G401.6 (cell line): Measurements from ENCODE around the gene R3HDM2.
A peak's percentile ranks its signal among the peaks of the same experiment; 100 is the strongest.

ENCODE experiments used
- FAIRE-seq: peaks from 2 replicates; lab custom pipeline; 2012; peaks lifted over from hg19 to GRCh38; lab: Jason Lieb, UNC

R3HDM2 gene

DNA sequence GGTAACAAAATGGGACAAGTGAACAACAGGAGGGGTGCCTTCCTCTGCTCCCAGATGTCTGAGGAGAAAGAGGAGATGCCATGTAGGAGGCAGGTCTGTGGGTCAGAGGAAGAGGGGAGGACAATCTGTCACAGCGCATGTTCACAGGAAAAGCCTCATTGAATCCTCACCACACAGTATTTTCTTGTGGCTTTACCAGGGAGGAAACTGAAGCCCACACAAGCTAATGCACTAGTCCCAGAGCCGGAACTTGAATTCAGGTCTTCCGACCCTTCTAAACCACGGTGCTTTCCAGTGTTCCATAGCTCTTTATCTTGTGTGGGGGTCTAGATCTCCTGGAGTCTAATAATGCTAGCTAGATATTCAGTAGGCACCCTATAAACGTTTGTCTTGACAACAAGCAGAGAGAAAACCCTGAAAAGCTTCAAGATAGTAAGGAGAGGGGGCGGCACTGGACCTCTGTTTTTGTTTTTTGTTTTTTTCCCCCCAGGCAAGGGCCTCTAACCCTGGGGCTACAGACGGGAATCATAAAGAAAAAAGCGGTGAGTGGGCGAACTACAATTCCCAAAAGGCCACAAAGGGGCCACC, 201.7 kb downstream of the R3HDM2 start:
- FAIRE-seq, result peak; percentile 94

GRCh38 chr12:57227315-57228115, 203.3 kb downstream of the R3HDM2 start:
- no peak for FAIRE-seq

DNA sequence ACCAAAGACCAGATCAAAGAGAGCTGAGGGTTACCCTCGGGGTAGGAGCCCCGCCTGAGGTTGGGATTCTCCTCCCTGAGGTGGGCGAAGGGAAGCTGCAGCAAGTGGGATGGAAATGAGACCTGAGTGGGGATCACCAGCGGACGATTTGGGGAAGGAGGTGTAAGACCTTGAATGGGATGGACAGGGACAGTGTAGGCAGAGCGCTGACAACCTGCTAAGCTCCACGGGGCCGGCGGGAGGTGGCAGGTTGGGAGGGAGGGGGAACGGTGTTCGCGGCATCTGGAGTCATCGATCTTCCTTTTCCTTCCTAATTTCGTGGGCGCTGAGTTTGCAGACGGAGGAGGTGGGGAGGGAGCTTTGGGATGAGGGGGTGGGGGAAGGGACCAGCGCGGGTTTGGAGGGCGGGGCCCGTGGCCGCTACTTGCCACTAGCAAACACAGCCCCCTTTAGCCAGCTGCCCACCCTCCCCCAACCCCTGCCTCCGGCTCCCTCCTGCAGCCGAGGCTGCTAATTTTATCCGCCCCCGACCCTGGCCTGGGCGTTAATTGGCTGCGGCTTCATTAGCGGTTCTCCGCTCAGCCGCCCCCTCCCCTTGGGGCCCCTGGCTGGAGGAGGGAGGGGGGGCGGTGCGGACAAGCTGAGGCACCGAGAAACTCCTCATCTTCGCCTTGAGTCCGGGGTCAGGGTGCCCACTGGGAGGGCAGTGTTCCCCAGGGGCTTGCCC, 204.1 kb downstream of the R3HDM2 start:
- FAIRE-seq, result no peak

DNA sequence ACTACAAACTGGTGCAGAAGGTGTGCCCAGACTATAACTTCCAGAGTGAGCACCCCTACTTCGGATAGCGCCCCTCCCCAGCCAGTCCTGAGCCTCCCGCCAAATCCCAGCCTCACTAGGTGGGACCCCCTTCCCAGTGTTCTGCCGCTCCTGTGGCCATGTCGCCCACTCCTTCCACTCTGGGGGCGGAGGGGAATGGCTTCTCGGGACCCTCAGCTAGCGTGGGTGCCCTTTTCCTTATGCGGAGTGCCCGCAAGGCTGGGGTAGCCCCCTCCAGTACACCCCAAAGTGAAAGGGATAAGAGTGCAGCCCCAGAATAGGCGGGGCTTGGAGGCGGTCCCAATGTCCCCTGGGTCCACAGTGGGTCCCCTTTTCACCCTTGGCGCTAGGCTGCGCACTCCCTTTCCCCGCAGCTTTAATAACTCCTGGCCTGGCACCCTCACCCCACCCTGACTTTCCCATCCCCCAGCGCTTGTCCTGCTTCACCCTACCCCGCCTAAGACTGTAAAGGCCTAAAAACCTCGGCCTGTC, 205.1 kb downstream of the R3HDM2 start:
- no peak for FAIRE-seq

- no peak for FAIRE-seq
Observed at GRCh38 chr12:57224973-57225679, 205.7 kb downstream of the R3HDM2 start.

DNA sequence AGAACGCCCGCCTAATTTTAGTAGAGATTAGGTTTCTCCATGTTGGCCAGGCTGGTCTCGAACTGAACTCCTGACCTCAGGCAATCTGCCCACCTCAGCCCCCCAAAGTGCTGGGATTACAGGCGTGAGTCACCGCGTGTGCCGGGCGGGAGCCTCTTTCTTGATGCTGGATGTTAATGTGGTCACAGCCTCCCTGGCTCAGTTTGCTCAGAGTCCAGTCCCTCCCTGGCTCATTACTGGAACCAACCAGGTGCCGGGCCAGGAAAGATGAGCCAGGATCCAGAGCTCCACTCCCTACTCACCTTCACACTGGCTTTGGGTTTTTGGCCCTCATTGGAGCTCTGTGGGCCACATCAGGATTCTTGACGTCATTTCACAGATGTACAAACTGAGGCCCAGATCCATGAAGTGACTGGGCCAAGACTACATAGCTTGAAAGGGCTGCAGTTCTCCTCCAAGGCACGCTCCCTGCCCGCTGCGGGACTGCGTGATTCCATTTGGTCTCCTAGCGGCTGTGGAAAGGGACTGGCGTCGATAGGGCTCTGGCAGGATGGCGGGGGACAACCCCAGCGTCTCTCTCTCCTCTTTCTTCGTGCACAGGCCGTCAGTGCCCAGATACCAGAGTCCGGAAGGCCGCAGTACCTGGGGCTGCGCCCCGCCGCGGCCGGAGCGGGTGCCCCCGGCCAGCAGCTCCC, 206.4 kb downstream of the R3HDM2 start:
- FAIRE-seq, result no peak

DNA sequence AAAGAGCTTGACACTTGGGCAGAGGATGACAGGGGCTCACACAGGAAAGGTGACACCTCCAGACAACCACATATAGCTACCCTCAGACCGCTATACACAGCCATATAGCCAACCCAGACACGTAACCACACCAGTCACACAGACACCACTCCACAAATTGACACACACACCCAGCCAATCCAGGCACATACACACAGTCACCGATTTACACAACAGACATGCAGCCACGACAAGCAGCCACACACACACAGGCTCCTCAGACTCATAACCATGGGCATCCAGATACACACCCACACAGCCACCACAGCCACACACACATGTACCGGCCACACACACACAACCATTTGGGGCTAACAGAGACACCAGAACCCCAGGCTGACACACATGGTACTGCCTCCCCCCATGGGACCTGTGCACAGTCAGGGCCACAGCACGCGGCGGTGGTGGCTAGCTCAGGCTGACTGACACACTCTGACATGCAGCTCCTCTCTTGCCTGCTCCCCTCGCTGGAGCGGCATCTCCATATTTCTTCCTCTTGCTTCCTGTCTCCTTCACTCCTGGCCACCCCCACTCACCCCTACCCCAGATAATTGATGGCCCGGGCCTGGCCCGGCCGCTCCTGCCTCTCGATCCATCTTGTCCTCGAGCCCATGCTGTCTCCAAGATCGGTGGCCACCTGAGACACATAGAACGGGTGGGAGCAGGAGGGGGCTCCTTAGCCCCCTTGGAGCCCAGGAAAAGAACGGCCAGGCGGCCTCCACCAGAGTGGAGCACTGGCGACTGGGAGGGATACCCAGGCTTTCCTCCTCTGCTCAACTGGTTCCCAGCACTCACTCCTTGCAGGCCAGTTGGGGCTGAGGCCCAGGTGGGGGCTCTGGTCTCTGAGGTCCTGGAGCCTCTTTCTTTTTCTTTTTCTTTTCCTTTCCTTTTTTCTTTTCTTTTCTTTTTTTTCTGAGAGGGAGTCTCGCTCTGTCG, 207.4 kb downstream of the R3HDM2 start:
- FAIRE-seq, result no peak

- no peak for FAIRE-seq
Observed at GRCh38 chr12:57222286-57223190, 208.3 kb downstream of the R3HDM2 start.

DNA sequence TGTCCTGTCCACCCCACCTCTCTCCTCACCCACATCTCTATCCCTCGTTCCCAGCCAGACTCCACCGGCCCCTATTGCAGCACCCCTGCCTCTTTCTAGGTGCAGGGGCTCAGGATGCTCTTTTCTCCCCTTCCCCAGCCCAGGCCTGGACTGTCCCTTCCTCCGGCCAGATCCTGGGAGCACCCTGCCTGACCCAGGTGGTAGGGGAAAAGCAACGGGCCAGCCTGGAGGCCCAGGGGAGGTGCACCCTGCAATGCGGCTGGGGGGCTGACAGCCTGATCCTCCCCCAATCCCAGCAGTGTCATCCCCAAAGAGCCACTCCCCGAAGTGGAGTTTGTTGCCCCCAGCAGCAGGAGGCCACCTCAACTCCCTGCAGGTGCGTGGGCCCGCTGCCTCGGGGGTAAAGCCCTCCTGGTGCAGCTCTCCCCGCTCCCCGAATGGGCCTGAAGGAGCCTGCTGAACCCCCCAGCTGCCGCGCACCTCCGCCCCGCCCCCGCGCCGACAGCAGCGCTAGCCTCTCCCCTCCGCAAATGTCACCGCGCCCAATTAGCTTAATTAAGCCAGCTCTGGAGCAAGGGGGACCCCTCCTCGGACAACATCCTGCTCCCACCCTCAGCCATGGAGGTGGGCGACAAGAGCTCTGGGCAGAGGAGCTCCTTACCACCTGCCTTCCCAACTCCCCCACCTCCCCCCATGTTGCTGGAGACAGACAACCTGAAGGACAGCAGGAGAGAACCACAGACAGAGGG, 209.5 kb downstream of the R3HDM2 start:
- no peak for FAIRE-seq

DNA sequence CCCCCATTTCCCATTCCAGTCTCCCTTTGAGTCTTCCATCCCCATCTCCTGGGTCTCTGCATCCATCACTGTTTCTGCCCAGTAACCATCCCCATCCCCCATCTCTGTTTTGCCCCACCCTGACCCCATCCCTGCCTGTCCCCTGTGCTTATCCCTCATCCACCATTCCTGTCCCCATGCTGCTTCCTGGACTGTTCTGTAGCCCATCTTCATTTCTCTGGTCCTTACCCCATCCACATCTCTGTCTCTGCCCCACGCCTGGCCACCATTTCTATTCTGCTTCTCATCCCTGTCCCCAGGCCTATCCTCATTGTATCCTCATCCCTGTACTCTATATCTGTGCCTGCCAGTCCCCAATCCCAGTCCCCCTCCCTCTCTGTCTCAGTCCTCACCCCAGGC, 210.1 kb downstream of the R3HDM2 start:
- no peak for FAIRE-seq

DNA sequence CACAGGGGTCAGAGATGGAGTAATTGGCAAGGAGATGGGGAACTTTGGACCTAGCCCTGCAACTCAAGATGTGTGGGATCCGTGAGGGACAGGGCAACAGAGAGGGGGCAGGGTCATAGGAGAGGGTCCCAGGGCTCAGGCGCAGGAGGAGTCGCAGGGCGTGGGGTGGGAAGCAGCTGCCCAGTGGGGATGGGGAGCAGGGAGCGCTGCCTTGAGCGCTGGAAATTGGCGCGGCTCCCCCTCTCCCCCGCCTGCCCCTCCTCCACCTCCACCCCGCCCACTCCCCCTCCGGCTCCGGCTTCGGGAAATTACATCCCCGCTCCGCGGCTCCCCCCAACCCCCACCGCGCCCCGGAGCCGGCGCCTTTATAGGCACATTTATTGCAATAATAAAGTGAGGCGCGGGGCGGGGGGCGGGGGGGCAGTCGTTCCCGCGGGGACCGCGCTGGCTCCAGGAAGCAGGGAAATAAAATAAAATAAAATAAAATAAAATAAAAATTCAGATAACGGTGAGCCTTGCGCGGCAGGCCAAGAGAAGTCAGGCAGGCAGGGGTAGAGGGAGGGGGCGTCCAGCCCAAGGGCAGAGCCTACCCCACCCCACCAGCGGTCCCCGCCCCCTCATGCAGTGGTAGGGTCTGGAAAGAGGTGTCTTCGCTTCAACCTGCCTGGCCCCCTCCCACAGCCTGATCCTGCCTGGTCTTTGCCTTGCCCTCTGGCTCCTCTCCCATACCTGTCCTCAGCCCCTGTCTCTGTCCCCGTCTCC, 210.7 kb downstream of the R3HDM2 start:
- FAIRE-seq, result no peak

DNA sequence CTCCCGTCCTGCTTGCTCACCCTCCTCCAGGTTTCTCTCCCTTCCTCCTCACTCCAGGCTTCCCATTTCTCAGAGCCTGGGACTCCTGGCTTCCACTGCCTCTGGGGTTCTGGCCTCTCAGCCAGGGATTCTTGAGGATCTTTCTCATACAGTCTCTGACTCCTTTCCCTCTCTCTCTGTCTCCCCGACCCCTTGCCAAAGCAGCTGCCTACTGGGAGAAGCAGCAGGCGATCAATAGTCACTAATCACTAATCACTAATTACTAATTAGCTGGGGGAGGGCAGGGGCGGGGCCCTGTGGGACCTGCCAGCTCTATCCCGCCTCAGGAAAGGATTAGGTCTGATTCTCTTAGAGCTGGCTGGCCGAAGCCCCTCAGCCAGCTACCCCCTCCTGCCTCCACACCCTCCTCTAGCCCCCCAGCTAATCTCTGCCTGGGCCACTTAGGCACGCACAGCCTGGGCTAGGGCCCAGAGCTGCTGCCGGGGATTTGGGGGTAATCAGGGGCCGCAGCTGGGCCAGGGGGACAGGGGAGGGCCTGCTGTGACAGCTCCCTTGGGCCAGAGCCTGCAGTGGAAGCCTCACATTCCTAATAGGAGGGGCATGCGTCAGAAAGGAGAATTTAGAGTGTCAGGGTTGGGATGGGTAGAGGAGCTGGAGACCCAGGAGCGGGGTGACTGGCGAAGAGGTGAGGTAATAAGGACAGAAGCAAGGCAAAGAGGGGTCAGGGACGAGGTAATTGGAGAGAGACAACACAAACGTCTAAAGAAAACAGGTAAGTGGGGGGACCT, 211.4 kb downstream of the R3HDM2 start:
- no peak for FAIRE-seq

GRCh38 chr12:57218030-57218853, 212.6 kb downstream of the R3HDM2 start:
- FAIRE-seq, result no peak

GRCh38 chr12:57216921-57217879, 213.6 kb downstream of the R3HDM2 start:
- FAIRE-seq, result no peak
